ENCODE measurements around the gene GALP. TPM values are rescaled to one million over a fixed set of nuclear protein-coding genes. Genes with fewer than 3 reads are reported as not detected.
"Not testable (repeated sequence)": the region's sequence is repeated elsewhere in the genome, so short reads cannot be mapped to it uniquely, and the experiment has no call there.

GALP gene
- total RNA-seq, 2 donors from 2014 or later = not detected

DNA sequence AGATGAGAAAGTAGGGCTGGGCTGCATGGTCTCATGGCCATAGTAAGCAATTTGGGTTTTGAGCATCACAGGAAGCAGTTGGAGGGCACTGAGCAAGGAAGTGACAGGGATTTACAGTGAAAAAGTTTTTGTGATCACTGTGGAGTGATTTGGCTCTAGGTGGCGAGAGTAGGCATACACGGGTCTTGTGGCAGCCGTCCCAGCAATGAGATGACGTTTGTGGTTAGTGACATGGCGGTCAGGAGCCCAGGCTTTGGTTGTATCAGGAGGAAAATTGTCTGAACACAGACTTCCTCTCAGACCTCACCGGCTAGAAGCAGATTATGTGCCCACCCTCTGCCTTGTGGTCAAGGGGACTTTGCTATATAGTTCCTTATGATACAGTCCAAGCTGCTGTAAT, 31.4 kb upstream of the GALP start:
- Histone ChIP-seq H3K4me3 (no peak overlapping the region), H3K27me3 (no peaks in the 10 kb centered on the region), H3K27ac (no peak overlapping the region), H3K36me3 (peaks cover 27% of the 10 kb centered on the region), H3K9me3 (no peaks in the 10 kb centered on the region), H3K4me1 (peaks cover 0 to 26% of the 10 kb centered on the region in 2 donors)
- TF ChIP-seq, protein P1, sequence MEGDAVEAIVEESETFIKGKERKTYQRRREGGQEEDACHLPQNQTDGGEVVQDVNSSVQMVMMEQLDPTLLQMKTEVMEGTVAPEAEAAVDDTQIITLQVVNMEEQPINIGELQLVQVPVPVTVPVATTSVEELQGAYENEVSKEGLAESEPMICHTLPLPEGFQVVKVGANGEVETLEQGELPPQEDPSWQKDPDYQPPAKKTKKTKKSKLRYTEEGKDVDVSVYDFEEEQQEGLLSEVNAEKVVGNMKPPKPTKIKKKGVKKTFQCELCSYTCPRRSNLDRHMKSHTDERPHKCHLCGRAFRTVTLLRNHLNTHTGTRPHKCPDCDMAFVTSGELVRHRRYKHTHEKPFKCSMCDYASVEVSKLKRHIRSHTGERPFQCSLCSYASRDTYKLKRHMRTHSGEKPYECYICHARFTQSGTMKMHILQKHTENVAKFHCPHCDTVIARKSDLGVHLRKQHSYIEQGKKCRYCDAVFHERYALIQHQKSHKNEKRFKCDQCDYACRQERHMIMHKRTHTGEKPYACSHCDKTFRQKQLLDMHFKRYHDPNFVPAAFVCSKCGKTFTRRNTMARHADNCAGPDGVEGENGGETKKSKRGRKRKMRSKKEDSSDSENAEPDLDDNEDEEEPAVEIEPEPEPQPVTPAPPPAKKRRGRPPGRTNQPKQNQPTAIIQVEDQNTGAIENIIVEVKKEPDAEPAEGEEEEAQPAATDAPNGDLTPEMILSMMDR (IDR thresholded peaks at IDR 0.05) = no peak
- no peak for DNase-seq (ENCODE audit: low spot score)

DNA sequence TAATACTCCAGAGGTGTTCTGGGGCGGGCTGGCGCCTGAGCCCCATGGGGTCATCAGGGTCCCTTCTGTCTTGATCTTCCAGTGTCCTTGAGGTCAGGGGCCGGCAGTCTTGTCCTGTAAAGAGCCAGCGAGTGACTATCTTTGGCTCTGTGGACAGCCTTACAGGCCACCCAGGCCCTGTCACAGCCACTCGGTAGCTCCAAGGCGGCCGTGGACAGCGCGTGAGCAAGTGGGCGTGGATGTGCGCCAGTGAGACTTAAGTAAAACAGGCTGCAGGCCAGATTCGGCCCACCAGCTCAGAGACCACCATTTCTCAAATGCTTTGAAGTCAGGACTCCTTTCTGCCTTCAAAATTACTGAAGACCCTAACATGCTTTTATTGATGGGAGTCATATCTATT, 31.0 kb upstream of the GALP start:
- H3K27ac ChIP-seq = no peak overlapping the region
- no peaks in the 10 kb centered on the region for H3K27me3 ChIP-seq
- DNase-seq (ENCODE audit: low spot score) = no peak
- H3K9me3 ChIP-seq = no peaks in the 10 kb centered on the region
- H3K36me3 ChIP-seq = peaks cover 27% of the 10 kb centered on the region
- H3K4me3 ChIP-seq = no peak overlapping the region
- H3K4me1 ChIP-seq = peaks cover 0 to 25% of the 10 kb centered on the region in 2 donors
- TF ChIP-seq, protein P1 (IDR thresholded peaks at IDR 0.05) = no peak

DNA sequence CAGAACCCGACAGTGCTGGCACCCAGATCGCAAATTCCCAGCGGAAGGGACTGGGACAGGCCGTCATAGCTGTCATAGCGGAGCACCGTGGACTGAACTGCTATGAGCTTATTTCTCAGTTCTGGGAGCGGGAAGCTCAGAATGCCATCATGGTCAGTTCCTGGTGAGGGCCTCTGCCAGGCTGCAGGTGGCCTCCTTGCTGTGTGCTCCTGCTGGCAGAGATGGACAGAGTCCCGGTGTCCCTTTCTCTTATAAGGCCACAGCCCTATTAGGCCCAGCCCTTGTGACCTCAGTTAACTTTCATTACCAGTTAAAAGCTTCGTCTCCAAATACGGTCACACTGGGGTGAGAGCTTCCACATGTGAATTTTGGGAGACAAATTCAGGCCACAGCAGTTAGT, 30.1 kb upstream of the GALP start:
- H3K27me3 ChIP-seq = no peaks in the 10 kb centered on the region
- peaks cover 27% of the 10 kb centered on the region for H3K36me3 ChIP-seq
- H3K4me3 ChIP-seq = no peak overlapping the region
- H3K9me3 ChIP-seq = no peaks in the 10 kb centered on the region
- H3K27ac ChIP-seq = no peak overlapping the region
- DNase-seq (ENCODE audit: low spot score) = no peak
- peaks cover 0 to 19% of the 10 kb centered on the region in 2 donors for H3K4me1 ChIP-seq
- TF ChIP-seq, protein P1 (IDR thresholded peaks at IDR 0.05) = no peak

DNA sequence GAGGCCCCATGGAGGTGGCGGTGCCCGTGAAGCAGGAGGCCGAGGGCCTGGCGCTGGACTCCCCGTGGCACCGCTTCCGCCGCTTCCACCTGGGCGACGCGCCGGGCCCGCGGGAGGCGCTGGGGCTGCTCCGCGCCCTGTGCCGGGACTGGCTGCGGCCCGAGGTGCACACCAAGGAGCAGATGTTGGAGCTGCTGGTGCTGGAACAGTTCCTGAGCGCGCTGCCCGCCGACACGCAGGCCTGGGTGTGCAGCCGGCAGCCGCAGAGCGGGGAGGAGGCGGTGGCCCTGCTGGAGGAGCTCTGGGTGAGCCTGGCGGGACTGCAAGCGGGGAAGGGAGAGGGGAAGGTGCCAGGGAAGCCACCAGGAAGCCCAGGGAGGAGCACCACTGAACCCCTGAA, 28.9 kb upstream of the GALP start:
- Histone ChIP-seq H3K27me3 (no peaks in the 10 kb centered on the region), H3K36me3 (peaks cover 27% of the 10 kb centered on the region), H3K4me3 (no peak overlapping the region), H3K4me1 (peaks cover 0 to 14% of the 10 kb centered on the region in 2 donors), H3K27ac (no peak overlapping the region), H3K9me3 (no peaks in the 10 kb centered on the region)
- DNase-seq (ENCODE audit: low spot score) = no peak
- TF ChIP-seq, protein P1 (IDR thresholded peaks at IDR 0.05) = no peak

DNA sequence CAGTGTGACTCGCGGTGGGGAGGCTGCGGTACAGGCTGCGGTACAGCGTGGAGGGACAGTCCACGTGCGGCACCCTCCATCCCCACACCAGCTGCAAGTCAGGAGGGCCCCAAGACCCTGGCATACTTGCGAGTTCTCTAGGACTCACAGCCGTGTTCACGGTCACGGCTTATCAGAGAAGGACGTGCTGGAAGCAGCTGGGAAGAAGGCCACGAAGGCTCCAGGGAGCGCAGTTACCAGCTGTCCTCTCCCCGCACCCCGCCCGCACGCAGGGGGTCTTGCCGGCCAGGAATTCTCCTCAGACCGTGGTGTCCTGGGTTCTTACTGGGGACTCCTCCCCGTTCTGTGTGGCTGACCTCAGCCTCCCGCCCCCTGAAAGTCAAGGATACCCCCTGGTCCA, 28.5 kb upstream of the GALP start:
- Histone ChIP-seq H3K4me1 (peaks cover 0 to 10% of the 10 kb centered on the region in 2 donors), H3K4me3 (no peak overlapping the region), H3K27me3 (no peaks in the 10 kb centered on the region), H3K36me3 (peaks cover 27% of the 10 kb centered on the region), H3K9me3 (no peaks in the 10 kb centered on the region), H3K27ac (no peak overlapping the region)
- no peak for DNase-seq (ENCODE audit: low spot score)
- TF ChIP-seq, protein P1 (IDR thresholded peaks at IDR 0.05) = no peak

DNA sequence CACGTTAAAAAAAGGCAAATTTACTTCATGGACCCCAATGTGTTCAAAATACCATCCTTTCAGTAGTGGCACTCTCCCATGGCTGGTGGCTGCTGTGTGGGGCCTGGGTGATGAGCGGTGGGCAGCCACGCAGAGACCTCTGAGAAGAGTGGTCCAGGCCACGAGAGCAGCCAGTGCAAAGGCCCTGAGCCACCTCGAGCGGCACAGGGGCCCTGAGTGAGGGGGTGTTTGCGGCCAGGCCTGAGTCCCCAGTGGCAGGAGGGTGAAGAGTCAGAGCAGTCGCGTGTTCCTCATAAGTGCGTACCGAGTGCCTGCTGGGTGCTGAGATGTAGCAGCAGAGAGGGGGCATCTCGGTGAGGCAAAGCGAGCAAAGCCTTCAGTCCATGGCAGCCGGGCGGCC, 27.7 kb upstream of the GALP start:
- Histone ChIP-seq H3K36me3 (peaks cover 27% of the 10 kb centered on the region), H3K9me3 (no peaks in the 10 kb centered on the region), H3K27ac (no peak overlapping the region), H3K27me3 (no peaks in the 10 kb centered on the region), H3K4me3 (no peak overlapping the region), H3K4me1 (peaks cover 0 to 4% of the 10 kb centered on the region in 2 donors)
- no peak for DNase-seq (ENCODE audit: low spot score)
- TF ChIP-seq, protein P1 (IDR thresholded peaks at IDR 0.05) = no peak

DNA sequence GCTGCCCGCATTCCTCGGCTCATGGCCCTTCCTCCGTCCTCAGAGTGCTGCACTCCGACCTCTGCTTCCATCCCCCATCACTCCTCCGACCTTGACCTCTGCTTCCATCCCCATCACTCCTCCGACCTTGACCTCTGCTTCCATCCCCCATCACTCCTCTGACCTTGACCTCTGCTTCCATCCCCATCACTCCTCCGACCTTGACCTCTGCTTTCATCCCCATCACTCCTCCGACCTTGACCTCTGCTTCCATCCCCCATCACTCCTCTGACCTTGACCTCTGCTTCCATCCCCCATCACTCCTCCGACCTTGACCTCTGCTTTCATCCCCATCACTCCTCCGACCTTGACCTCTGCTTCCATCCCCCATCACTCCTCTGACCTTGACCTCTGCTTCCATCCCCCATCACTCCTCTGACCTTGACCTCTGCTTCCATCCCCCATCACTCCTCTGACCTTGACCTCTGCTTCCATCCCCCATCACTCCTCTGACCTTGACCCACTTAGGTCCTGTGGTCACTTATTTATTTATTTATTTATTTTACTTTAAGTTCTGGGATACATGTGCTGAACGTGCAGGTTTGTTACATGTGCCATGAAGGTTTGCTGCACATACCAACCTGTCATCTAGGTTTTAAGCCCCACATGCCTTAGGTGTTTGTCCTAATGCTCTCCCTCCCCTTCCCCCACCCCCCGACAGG, 26.7 kb upstream of the GALP start:
- not testable (repeated sequence) for H3K9me3 ChIP-seq; H3K4me1 ChIP-seq; H3K4me3 ChIP-seq; H3K27me3 ChIP-seq; DNase-seq (ENCODE audit: low spot score)
- Histone ChIP-seq H3K36me3 (peaks cover 29% of the 10 kb centered on the region), H3K27ac (peak overlapping the region in 1 of 2 donors; percentile 71)

Measured in right atrium auricular region (tissue), 2 donors.